Cortex of kidney (tissue), 1 donor: ENCODE measurements around the gene TBC1D7.

Source experiments
- DNase-seq: peaks from one replicate; lab custom pipeline; 2025; lab: John Stamatoyannopoulos, UW

TBC1D7 gene

GRCh38 chr6:13328076-13328874 is at the start of gene TBC1D7:
Gene TBC1D7 (minus strand): TSS chr6:13328537. CDS start chr6:13326898, 1,639 bp downstream.
- DNase-seq = peak; percentile 86

DNA sequence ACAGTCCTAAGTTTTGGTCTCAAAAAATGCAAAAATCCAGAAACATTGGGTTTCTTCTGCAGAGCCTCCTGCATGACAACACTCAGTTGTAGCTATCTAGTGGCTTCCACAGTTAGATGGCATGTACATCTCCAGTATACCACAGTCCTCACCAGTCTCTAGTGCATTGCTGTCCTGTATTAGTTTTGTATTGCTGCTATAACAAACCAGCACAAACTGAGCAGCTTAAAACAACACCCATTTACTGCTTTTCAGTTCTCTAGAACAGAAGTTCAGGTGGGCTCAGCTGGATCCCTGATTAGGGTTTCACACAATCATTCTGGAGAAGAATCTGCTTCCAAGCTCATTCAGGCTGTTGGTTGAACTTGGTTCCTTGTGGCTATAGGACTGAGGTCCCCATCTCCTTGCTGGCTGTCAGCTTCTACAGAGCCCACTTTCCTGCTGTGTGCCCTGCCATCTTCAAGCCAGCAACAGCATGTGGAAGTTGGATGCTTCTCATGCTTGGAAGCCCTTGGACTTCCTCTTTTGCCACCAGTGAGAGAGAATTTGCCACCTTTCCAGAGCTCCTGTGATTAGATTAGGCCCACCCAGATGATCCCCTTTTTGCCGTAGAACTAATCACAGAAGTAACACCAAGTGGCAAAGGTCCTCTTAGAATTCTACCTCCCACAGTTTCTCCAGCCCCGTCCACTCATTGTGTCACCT is 48.9 kb upstream of the TBC1D7 start:
- no peak for DNase-seq

- DNase-seq = no peak
Measured at GRCh38 chr6:13375360-13375878, 47.1 kb upstream of the TBC1D7 start.

GRCh38 chr6:13373919-13374318 is 45.6 kb upstream of the TBC1D7 start:
- no peak for DNase-seq

DNA sequence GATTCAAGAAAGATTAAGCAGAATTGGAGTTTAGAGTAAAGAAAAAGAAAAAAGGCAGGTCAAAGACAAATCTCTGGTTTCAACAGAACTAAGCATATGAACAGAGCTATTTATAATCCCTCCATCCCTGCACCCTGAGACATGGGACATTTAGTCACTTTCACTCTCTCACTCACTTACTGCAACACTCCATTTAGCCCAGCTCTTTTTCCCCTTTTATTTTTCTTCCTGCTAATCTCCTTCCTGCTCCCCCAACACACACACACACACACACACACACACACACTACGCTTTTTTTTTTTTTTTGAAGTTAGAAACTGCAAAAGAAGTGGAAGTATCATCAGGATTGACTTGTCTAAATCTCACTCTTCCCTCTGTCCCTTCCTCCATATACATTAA is 45.1 kb upstream of the TBC1D7 start:
- no peak for DNase-seq

DNA sequence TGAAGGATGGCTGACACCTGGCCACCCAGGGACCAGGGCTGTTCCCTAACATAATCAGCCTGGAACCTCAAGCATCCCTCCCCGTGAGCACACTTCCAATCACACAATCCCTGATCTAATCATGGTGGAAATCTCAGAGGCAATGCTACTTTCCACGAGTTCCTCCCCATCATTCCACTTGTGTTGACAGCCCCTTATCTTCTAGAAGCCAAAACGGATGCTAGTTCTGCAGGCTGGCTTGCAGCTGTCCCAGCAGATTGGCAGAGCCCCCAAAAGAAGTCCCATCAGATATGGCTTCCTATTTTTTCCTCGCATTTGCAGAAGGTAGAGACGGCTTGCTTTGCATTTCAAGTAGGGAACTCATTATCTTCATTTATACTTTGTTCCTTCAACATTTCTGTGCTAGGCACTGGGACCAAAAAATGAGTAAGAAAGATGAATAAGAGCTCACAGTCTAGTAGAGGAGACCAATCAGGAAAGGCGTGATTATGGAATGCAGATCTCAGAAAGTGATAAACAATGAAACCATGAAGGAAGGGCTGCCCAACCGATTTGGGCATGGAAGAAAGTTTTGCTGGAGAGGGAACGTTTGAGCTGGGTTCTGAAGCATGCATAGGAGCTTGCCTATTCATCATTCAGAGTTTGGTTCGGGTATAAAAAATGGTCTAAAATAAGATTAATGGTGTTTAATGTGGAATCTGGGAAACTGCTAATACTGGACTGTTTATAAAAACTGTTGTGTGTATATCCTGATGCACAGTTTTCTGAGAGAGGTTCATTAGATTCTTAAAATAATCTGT is 44.6 kb upstream of the TBC1D7 start:
- DNase-seq = no peak

- DNase-seq = no peak
Measured at GRCh38 chr6:13372076-13372475, 43.7 kb upstream of the TBC1D7 start.

- no peak for DNase-seq
Measured at GRCh38 chr6:13371421-13372072, 43.2 kb upstream of the TBC1D7 start.

DNA sequence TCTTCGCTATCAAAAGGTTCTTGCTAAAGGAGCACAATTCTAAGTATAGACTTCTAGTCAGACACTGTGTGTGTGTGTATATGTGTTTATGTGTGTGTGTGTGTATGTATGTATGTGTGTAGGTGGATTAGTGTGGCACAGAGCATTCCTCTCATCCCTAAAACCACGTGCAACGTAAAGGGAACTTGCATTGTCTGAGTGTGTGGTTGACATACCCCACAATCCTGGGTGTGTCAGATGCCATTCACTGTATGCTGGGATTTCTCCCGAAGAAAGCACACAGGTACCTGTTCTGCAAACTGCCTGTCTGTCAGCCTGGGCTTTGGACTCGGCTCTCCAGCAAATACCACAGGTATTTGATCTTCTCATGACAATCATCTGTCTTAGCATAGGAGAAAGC is 42.3 kb upstream of the TBC1D7 start:
- no peak for DNase-seq

- no peak for DNase-seq
Measured at GRCh38 chr6:13369591-13369990, 41.3 kb upstream of the TBC1D7 start.

GRCh38 chr6:13368731-13369115 is 40.4 kb upstream of the TBC1D7 start:
- no peak for DNase-seq

GRCh38 chr6:13368079-13368730 is 39.9 kb upstream of the TBC1D7 start:
- no peak for DNase-seq

- DNase-seq = no peak
Measured at GRCh38 chr6:13367396-13367795, 39.1 kb upstream of the TBC1D7 start.

GRCh38 chr6:13365320-13365719 is 37.0 kb upstream of the TBC1D7 start:
- no peak for DNase-seq

DNA sequence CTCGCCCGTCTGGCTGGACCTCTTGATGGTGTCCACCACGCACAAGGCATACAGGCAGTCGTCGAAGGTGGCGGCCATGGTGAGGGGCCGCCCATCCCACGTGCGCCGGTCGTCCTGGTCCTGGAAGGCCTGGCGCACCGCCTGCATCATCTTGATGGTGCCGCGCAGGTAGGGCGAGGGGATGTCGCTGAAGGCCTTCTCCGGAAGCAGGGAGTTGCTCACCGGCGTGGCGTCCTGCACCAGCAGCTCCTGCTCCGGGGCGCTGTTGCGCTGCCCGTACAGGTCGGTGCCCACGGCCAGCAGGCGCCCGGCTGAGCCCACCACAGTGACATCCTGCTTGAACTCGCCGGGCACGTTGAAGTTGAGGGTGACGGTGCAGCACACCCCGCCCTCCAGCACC is 36.5 kb upstream of the TBC1D7 start:
- no peak for DNase-seq

DNA sequence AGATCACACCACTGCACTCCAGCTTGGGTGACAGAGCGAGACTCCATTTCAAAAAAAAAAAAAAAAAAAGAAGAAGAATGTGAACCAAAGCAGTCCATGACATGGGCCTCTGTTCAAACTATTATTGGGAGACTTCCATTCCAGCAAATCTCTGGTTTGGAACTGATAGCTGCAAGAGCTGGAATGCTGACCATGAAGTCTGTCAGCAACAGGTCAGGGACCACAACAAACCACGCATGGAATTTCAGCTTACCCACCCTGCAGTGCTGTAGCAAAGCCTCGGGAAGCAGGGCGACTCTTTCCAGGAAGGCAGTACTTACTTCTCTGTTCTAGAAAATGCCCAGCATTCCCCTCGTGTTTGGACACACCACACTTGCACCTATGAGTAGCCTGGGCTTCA is 34.1 kb upstream of the TBC1D7 start:
- no peak for DNase-seq

DNA sequence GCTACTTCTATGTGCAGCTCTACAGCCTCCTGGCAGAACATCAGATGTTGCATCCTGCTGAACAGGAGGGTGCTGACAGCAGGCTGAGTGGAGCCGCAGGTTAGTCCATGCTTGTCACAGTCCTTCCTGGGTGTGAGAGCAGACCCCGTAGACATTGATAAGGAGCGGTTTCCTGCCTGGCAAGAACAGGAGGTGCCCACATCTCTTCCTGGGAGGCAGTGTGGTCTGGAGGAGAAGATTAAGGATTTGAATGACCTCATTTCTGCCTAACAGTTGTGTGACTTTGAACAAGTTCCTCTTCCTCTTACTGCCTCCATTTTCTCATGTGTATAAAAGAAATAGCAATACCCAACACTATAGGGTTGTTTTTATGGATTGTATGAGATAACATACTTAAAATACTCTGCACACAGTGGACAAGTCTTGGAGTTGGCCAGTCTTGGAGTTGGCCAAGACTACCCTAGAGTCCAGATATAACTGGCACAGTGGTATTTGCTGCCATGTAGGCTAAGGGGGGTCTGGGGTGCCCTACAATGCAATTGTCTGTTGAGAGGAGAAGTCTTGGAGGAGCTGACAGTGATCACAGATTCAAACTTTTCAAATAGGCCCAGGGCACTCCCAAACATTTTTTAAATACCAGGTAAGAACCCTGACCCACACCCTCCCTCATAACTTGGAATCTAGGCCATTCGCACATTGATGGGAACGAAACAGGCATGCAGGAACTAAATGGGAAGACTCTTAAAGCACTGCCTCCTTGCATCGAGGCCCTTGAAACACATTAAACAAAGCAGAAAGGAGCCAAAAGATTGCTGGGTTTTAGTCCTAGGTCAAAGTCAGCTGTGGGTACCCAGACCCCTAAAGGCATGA is 32.6 kb upstream of the TBC1D7 start:
- DNase-seq = no peak

DNA sequence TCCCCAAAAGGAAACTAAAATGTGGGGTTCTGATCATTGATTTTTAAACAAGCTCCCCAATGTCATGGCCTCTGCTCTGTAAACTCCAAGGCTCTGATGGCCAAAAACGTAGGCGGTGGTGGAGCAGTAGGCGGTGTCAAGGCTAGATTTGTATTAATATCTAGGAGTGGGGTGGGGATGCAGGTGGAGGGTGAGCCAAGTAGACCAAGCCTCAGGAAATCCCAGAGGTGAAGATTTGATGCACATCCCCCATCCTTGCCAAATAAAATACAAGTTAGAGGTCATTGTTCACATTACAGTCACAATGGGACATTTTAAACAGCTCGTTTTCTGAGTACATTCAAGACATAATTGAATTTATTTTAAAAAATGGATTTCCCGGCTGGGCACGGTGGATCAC is 30.9 kb upstream of the TBC1D7 start:
- DNase-seq = no peak

GRCh38 chr6:13358511-13358910 is 30.2 kb upstream of the TBC1D7 start:
- no peak for DNase-seq

DNA sequence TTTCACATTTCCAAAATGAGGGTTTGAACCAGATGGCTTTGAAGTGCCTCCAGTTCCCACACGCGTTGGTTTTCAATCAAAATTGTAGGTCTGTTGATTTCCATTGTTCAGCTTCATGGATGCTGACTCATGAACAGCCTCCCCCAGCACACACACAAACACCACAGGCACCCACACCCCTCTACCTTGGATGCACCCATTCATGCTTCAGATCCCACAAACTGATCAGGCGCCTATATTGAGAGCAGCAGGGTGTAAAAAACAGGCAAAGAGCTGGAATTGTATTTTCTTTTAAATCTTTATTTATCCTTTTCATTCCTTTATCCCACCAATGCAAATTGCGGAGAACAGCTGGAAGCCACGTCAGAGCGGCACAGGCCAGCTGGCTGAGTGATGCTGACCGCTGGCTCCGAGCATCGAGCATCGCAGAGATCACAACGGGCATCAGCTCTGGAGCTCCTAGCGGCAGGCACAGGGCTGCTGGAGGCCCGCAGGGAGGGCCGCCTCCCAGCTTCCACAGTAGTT is 29.3 kb upstream of the TBC1D7 start:
- no peak for DNase-seq
